OCI-LY1 (cell line): ENCODE data around the gene PCDHGA5.
"Not testable (repeated sequence)": the region's sequence is repeated elsewhere in the genome, so short reads cannot be mapped to it uniquely, and the experiment has no call there.

Experiments
- H2AFZ ChIP-seq: fragments of 200-600 bp; sonication (generic), shearing (Covaris generic); 2 replicates; pipeline ENCODE4 v1.6.0; 2014; ENCODE audit warnings: antibody characterized with exemption, mild to moderate bottlenecking, low read length
- H3F3A ChIP-seq: fragments of 200-600 bp; sonication (generic), shearing (Covaris generic); 2 replicates; pipeline ENCODE4 v1.6.0; 2014; ENCODE audit warnings: mild to moderate bottlenecking, antibody characterized with exemption, low read length, moderate library complexity; ENCODE audit not compliant: insufficient read depth
- H3K27ac ChIP-seq: fragments of 200-600 bp; sonication (generic); 2 replicates; pipeline ENCODE4 v1.5.1; 2014; ENCODE audit warnings: low read length, mixed run types, mild to moderate bottlenecking, low read depth; ENCODE audit not compliant: poor library complexity, severe bottlenecking
- H3K27me3 ChIP-seq: fragments of 200-600 bp; sonication (generic); 2 replicates; pipeline ENCODE4 v1.6.0; 2014; ENCODE audit warnings: antibody characterized with exemption, mild to moderate bottlenecking, low read length, moderate library complexity; ENCODE audit not compliant: insufficient read depth
- H3K36me3 ChIP-seq: fragments of 200-600 bp; sonication (generic); 2 replicates; pipeline ENCODE4 v1.6.1; 2014; ENCODE audit warnings: mild to moderate bottlenecking, antibody characterized with exemption, low read length, moderate library complexity, mixed read lengths; ENCODE audit not compliant: insufficient read depth
- H3K4me1 ChIP-seq: fragments of 200-600 bp; sonication (generic); 2 replicates; pipeline ENCODE4 v1.5.1; 2014; ENCODE audit warnings: mild to moderate bottlenecking, low read length, moderate library complexity; ENCODE audit not compliant: insufficient read depth, severe bottlenecking
- H3K4me2 ChIP-seq: fragments of 200-600 bp; sonication (generic), shearing (Covaris generic); 2 replicates; pipeline ENCODE4 v1.6.1; 2014; ENCODE audit warnings: low read length
- H3K4me3 ChIP-seq: fragments of 200-600 bp; sonication (generic); 2 replicates; pipeline ENCODE4 v1.5.1; 2014; ENCODE audit warnings: low read length, low read depth, mild to moderate bottlenecking, mixed read lengths; ENCODE audit not compliant: poor library complexity, severe bottlenecking
- H3K79me2 ChIP-seq: fragments of 200-600 bp; shearing (Covaris generic); 2 replicates; pipeline ENCODE4 v1.6.1; 2016; ENCODE audit warnings: mixed run types, low read length, mixed read lengths; ENCODE audit not compliant: insufficient read depth
- H3K9ac ChIP-seq: fragments of 200-600 bp; sonication (generic), shearing (Covaris generic); 2 replicates; pipeline ENCODE4 v1.6.1; 2014; ENCODE audit warnings: mild to moderate bottlenecking, low read length, mixed read lengths
- H3K9me2 ChIP-seq: fragments of 200-600 bp; sonication (generic), shearing (Covaris generic); 2 replicates; pipeline ENCODE4 v1.6.1; 2014; ENCODE audit warnings: low read depth, mild to moderate bottlenecking, low read length, mixed read lengths
- H3K9me3 ChIP-seq: fragments of 200-600 bp; shearing (Covaris generic); 2 replicates; pipeline ENCODE4 v1.6.1; 2014; ENCODE audit warnings: low read length, mixed read lengths
- H4K20me1 ChIP-seq: fragments of 200-600 bp; sonication (generic), shearing (Covaris generic); 2 replicates; pipeline ENCODE4 v1.6.0; 2016; ENCODE audit warnings: mild to moderate bottlenecking, low read length; ENCODE audit not compliant: insufficient read depth
- EZH2 ChIP-seq: fragments of 200-600 bp; sonication (generic), shearing (Covaris generic); IDR thresholded peaks from 2 replicates; pipeline ENCODE4 v1.8.0; 2017; ENCODE audit warnings: borderline replicate concordance, mixed run types, mild to moderate bottlenecking, antibody characterized with exemption, low read length, moderate library complexity, mixed read lengths
- TF ChIP-seq, protein P1 (sequence below): fragments of 200-600 bp; sonication (generic), shearing (Covaris generic); IDR thresholded peaks from 2 replicates; pipeline ENCODE4 v1.5.1; 2017; ENCODE audit warnings: mild to moderate bottlenecking, antibody characterized with exemption, low read length, moderate library complexity, mixed read lengths

The PCDHGA5 gene

DNA sequence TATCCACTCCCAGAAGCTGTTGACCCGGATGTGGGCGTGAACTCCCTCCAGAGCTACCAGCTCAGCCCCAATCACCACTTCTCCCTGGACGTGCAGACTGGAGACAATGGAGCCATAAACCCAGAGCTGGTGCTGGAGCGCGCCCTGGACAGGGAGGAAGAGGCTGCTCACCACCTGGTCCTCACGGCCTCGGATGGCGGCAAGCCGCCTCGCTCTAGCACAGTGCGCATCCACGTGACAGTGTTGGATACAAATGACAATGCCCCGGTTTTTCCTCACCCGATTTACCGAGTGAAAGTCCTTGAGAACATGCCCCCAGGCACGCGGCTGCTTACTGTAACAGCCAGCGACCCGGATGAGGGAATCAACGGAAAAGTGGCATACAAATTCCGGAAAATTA lies 29.3 kb downstream of the PCDHGA5 start:
- Histone ChIP-seq H3F3A (no peaks in the 10 kb centered on the region), H2AFZ (no peak overlapping the region), H3K4me1 (no peaks in the 10 kb centered on the region), H3K4me2 (no peak overlapping the region), H3K9me2 (no peaks in the 10 kb centered on the region), H3K27me3 (no peaks in the 10 kb centered on the region), H3K4me3 (no peak overlapping the region), H3K27ac (no peak overlapping the region), H3K36me3 (no peaks in the 10 kb centered on the region), H4K20me1 (no peaks in the 10 kb centered on the region), H3K79me2 (no peaks in the 10 kb centered on the region), H3K9me3 (peaks cover 6% of the 10 kb centered on the region; the same call in 1 of the 2 replicates), H3K9ac (no peak overlapping the region)
- no peak for TF ChIP-seq EZH2
- TF ChIP-seq, protein P1, sequence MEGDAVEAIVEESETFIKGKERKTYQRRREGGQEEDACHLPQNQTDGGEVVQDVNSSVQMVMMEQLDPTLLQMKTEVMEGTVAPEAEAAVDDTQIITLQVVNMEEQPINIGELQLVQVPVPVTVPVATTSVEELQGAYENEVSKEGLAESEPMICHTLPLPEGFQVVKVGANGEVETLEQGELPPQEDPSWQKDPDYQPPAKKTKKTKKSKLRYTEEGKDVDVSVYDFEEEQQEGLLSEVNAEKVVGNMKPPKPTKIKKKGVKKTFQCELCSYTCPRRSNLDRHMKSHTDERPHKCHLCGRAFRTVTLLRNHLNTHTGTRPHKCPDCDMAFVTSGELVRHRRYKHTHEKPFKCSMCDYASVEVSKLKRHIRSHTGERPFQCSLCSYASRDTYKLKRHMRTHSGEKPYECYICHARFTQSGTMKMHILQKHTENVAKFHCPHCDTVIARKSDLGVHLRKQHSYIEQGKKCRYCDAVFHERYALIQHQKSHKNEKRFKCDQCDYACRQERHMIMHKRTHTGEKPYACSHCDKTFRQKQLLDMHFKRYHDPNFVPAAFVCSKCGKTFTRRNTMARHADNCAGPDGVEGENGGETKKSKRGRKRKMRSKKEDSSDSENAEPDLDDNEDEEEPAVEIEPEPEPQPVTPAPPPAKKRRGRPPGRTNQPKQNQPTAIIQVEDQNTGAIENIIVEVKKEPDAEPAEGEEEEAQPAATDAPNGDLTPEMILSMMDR: no peak

DNA sequence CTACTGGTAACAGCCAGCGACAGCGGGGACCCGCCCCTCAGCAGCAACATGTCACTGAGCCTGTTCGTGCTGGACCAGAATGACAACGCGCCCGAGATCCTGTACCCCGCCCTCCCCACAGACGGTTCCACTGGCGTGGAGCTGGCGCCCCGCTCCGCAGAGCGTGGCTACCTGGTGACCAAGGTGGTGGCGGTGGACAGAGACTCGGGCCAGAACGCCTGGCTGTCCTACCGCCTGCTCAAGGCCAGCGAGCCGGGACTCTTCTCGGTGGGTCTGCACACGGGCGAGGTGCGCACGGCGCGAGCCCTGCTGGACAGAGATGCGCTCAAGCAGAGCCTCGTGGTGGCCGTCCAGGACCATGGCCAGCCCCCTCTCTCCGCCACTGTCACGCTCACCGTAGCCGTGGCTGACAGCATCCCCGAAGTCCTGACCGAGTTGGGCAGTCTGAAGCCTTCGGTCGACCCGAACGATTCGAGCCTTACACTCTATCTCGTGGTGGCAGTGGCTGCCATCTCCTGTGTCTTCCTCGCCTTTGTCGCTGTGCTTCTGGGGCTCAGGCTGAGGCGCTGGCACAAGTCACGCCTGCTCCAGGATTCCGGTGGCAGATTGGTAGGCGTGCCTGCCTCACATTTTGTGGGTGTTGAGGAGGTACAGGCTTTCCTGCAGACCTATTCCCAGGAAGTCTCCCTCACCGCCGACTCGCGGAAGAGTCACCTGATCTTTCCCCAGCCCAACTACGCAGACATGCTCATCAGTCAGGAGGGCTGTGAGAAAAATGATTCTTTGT lies 30.6 kb downstream of the PCDHGA5 start:
- not testable (repeated sequence) for H3K9me3 ChIP-seq, H3K27me3 ChIP-seq, H3K36me3 ChIP-seq, H3K4me2 ChIP-seq, H4K20me1 ChIP-seq, H3K9ac ChIP-seq, H3K79me2 ChIP-seq, H3K9me2 ChIP-seq, H2AFZ ChIP-seq, H3K4me1 ChIP-seq, H3K27ac ChIP-seq, H3F3A ChIP-seq, H3K4me3 ChIP-seq

DNA sequence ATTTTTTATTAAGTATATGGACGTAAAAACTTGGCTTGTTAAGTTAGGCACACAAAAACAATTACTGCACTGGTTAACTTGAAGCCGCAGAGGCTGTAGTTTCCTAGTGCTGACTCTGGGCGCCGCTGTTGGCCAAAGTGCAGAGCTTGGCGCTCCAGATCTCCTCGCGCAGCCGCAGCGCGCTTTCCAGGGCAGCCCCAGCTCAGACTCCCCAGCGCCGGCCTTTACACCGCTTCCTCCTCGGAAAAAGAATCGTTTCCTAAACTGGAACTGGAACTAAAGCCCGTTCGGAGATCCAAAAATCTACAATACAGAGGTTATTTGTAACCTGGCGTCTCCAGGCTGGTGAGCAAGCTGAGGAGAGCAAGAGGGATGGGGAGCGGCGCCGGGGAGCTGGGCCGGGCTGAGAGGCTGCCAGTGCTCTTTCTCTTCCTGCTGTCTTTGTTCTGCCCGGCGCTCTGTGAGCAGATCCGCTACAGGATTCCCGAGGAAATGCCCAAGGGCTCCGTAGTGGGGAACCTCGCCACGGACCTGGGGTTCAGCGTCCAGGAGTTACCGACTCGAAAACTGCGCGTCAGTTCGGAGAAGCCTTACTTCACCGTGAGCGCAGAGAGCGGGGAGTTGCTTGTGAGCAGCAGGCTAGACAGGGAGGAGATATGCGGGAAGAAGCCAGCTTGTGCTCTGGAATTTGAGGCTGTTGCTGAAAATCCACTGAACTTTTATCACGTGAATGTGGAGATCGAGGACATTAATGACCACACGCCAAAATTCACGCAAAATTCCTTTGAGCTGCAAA lies 34.0 kb downstream of the PCDHGA5 start, which contains the start of gene PCDHGB5:
PCDHGB5 (plus strand) TSS at position 192 of the 796 bp plus-strand sequence; CDS start at position 373, 181 bp downstream.
- not testable (repeated sequence) for H3K4me2 ChIP-seq, H3K9me3 ChIP-seq, H3K27me3 ChIP-seq, H4K20me1 ChIP-seq, H3K36me3 ChIP-seq, H3K27ac ChIP-seq, H3K9ac ChIP-seq, H3K4me1 ChIP-seq, H2AFZ ChIP-seq, H3K79me2 ChIP-seq, H3K9me2 ChIP-seq, H3F3A ChIP-seq, H3K4me3 ChIP-seq

DNA sequence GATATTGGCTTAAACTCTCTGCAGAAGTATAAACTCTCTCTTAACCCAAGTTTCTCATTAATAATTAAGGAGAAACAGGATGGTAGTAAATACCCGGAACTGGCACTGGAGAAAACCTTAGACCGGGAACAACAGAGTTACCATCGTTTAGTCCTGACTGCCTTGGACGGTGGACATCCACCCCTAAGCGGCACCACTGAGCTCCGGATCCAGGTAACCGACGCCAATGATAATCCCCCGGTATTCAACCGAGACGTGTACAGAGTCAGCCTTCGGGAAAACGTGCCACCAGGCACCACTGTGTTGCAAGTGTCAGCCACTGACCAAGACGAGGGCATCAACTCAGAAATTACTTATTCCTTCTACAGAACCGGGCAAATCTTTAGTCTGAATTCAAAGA lies 34.6 kb downstream of the PCDHGA5 start:
- no peaks in the 10 kb centered on the region for H4K20me1 ChIP-seq
- no peak for TF ChIP-seq EZH2
- TF ChIP-seq, protein P1: no peak
- no peaks in the 10 kb centered on the region for H3F3A ChIP-seq
- H3K4me3 ChIP-seq: no peak overlapping the region
- no peaks in the 10 kb centered on the region for H3K4me1 ChIP-seq
- no peaks in the 10 kb centered on the region for H3K27me3 ChIP-seq
- H3K27ac ChIP-seq: no peak overlapping the region
- no peaks in the 10 kb centered on the region for H3K9me2 ChIP-seq
- H3K79me2 ChIP-seq: no peaks in the 10 kb centered on the region
- H3K4me2 ChIP-seq: no peak overlapping the region
- no peak overlapping the region for H3K9ac ChIP-seq
- no peak overlapping the region for H2AFZ ChIP-seq
- no peaks in the 10 kb centered on the region for H3K36me3 ChIP-seq
- H3K9me3 ChIP-seq: peaks cover 5% of the 10 kb centered on the region; the same call in 1 of the 2 replicates
